NOMO-1 (cell line): ENCODE data around the gene ABO.
"Not testable (repeated sequence)": the region's sequence is repeated elsewhere in the genome, so short reads cannot be mapped to it uniquely, and the experiment has no call there.

Experiments
- DNase-seq, 2 experiments: peaks; one replicate each; lab custom pipeline; 2025; ENCODE audit not compliant: unreplicated experiment in 2 of 2; lab: John Stamatoyannopoulos, UW

ABO gene

GRCh38 chr9:133275105-133276000 lies at the start of gene ABO:
Gene ABO, minus strand, starts transcription at chr9:133275201.
- DNase-seq: no peak

GRCh38 chr9:133323991-133324703 lies 49.1 kb upstream of the ABO start:
- DNase-seq: no peak

- DNase-seq: no peak
These were observed 48.2 kb upstream of the ABO start for GRCh38 chr9:133323211-133323610.

- DNase-seq: no peak
These were observed 47.7 kb upstream of the ABO start for GRCh38 chr9:133322701-133323100.

- DNase-seq: no peak
These were observed 46.5 kb upstream of the ABO start for GRCh38 chr9:133321411-133321935.

- DNase-seq: no peak
These were observed 45.5 kb upstream of the ABO start for GRCh38 chr9:133320421-133320881.

- not testable (repeated sequence) for DNase-seq
These were observed 42.5 kb upstream of the ABO start for GRCh38 chr9:133317551-133317950.

- DNase-seq: no peak
These were observed 41.0 kb upstream of the ABO start for GRCh38 chr9:133315997-133316396.

GRCh38 chr9:133309608-133310007 lies 34.6 kb upstream of the ABO start:
- no peak for DNase-seq

- no peak for DNase-seq
These were observed 32.3 kb upstream of the ABO start for GRCh38 chr9:133307301-133307700.

- DNase-seq: no peak
These were observed 31.5 kb upstream of the ABO start for GRCh38 chr9:133306242-133307204.

GRCh38 chr9:133305731-133306130 lies 30.7 kb upstream of the ABO start:
- DNase-seq: no peak

GRCh38 chr9:133304477-133305377 lies 29.7 kb upstream of the ABO start:
- DNase-seq: no peak

- DNase-seq: no peak
These were observed 29.1 kb upstream of the ABO start for GRCh38 chr9:133304158-133304470.

- no peak for DNase-seq
These were observed 28.5 kb upstream of the ABO start for GRCh38 chr9:133303266-133304157.

- no peak for DNase-seq
These were observed 26.5 kb upstream of the ABO start for GRCh38 chr9:133301253-133302230.

GRCh38 chr9:133299996-133300395 lies 25.0 kb upstream of the ABO start:
- not testable (repeated sequence) for DNase-seq
